ENCODE measurements around the gene FIGN. TPM values are rescaled to one million over a fixed set of nuclear protein-coding genes. Genes with fewer than 3 reads are reported as not detected.

The FIGN gene
- total and polyA plus RNA-seq, 2 donors (not counting 3 experiments of a cell fraction or from before 2014, with no cell fraction given): 1.8 to 8.1 TPM

GRCh38 chr2:163698857-163699256, 37.0 kb downstream of the FIGN start:
- dilution Hi-C loops (cut with MboI; ENCODE audit: extremely low pct_ligation_motif_present, low sequenced_read_pairs) (no loop called here), intact Hi-C loops (cut with micrococcal nuclease) (no loop called here)
- TF ChIP-seq MYC (IDR thresholded peaks at IDR 0.05; ENCODE audit: low read depth, low read length) (no peak), EZH2 (IDR thresholded peaks at IDR 0.05; ENCODE audit: borderline replicate concordance, low read depth, low read length, severe bottlenecking) (no peak), JUN (IDR thresholded peaks at IDR 0.05; ENCODE audit: borderline replicate concordance, insufficient read depth, insufficient read length, low read depth) (no peak)
- no peak overlapping the region for H3K4me2 ChIP-seq (ENCODE audit: insufficient read depth, low read length)
- no peak overlapping the region for H3K27ac ChIP-seq (ENCODE audit: insufficient read depth, low read depth, low read length)
- H3K9ac ChIP-seq (replicated peaks; ENCODE audit: extremely low read depth, insufficient read depth, low read length): no peak overlapping the region
- POLR2A ChIA-PET: no interaction called here
- no peaks in the 10 kb centered on the region for H3K27me3 ChIP-seq (ENCODE audit: control insufficient read depth in 2 of 2, insufficient read depth in 2 of 2, low read length in 2 of 2)
- no peaks in the 10 kb centered on the region for H3K9me3 ChIP-seq (replicated peaks; ENCODE audit: control insufficient read depth, insufficient read depth, low read length)
- H4K20me1 ChIP-seq (replicated peaks; ENCODE audit: control insufficient read depth, extremely low read depth, insufficient read depth, low read length): no peaks in the 10 kb centered on the region
- BruUV-seq (replicated peaks): no TSS peak
- H3K4me3 ChIP-seq (replicated peaks in 1 of 3; ENCODE audit: insufficient read depth in 1 of 3, low read depth in 1 of 3, low read length in 3 of 3): no peak overlapping the region
- H3K9me1 ChIP-seq (replicated peaks; ENCODE audit: control insufficient read depth, extremely low read depth, insufficient read depth, low read length): no peaks in the 10 kb centered on the region
- no peak overlapping the region for H2AFZ ChIP-seq (ENCODE audit: low read depth, low read length)
- H3K79me2 ChIP-seq (ENCODE audit: control insufficient read depth, insufficient read depth, low read length): no peaks in the 10 kb centered on the region
- no peaks in the 10 kb centered on the region for H3K36me3 ChIP-seq (ENCODE audit: control insufficient read depth in 2 of 2, extremely low read depth in 1 of 2, insufficient read depth in 2 of 2, low read length in 2 of 2)
- FAIRE-seq: no peak
- no peaks in the 10 kb centered on the region for H3K4me1 ChIP-seq (ENCODE audit: control insufficient read depth, extremely low read depth, insufficient read depth, low read length)
- DNase-seq (ENCODE audit: low read depth, low spot score): no peak
- CTCF ChIA-PET: interaction anchor here (0.7 kb wide), 1 partner anchor 10 kb away, joined by 5 read pairs; no protein-coding TSS in a partner anchor

GRCh38 chr2:163697846-163698637, 37.8 kb downstream of the FIGN start:
- dilution Hi-C loops (cut with MboI; ENCODE audit: extremely low pct_ligation_motif_present, low sequenced_read_pairs) (no loop called here), intact Hi-C loops (cut with micrococcal nuclease) (no loop called here)
- no TSS peak for BruUV-seq (replicated peaks)
- Histone ChIP-seq H4K20me1 (replicated peaks; ENCODE audit: control insufficient read depth, extremely low read depth, insufficient read depth, low read length) (no peaks in the 10 kb centered on the region), H3K9me3 (replicated peaks; ENCODE audit: control insufficient read depth, insufficient read depth, low read length) (no peaks in the 10 kb centered on the region), H3K36me3 (ENCODE audit: control insufficient read depth in 2 of 2, extremely low read depth in 1 of 2, insufficient read depth in 2 of 2, low read length in 2 of 2) (no peaks in the 10 kb centered on the region), H3K4me2 (ENCODE audit: insufficient read depth, low read length) (no peak overlapping the region), H3K79me2 (ENCODE audit: control insufficient read depth, insufficient read depth, low read length) (no peaks in the 10 kb centered on the region), H3K4me3 (replicated peaks in 1 of 3; ENCODE audit: insufficient read depth in 1 of 3, low read depth in 1 of 3, low read length in 3 of 3) (no peak overlapping the region), H3K4me1 (ENCODE audit: control insufficient read depth, extremely low read depth, insufficient read depth, low read length) (no peaks in the 10 kb centered on the region), H3K9me1 (replicated peaks; ENCODE audit: control insufficient read depth, extremely low read depth, insufficient read depth, low read length) (no peaks in the 10 kb centered on the region), H2AFZ (ENCODE audit: low read depth, low read length) (no peak overlapping the region), H3K9ac (replicated peaks; ENCODE audit: extremely low read depth, insufficient read depth, low read length) (no peak overlapping the region), H3K27ac (ENCODE audit: insufficient read depth, low read depth, low read length) (no peak overlapping the region), H3K27me3 (ENCODE audit: control insufficient read depth in 2 of 2, insufficient read depth in 2 of 2, low read length in 2 of 2) (no peaks in the 10 kb centered on the region)
- no peak for FAIRE-seq
- CTCF ChIA-PET: no interaction called here
- POLR2A ChIA-PET: no interaction called here
- no peak for DNase-seq (ENCODE audit: low read depth, low spot score)
- TF ChIP-seq MAX (IDR thresholded peaks at IDR 0.05; ENCODE audit: insufficient read depth, insufficient read length) (no peak), JUN (IDR thresholded peaks at IDR 0.05; ENCODE audit: borderline replicate concordance, insufficient read depth, insufficient read length, low read depth) (no peak), POLR2AphosphoS5 (IDR thresholded peaks at IDR 0.05; ENCODE audit: insufficient read depth, low read depth, low read length) (no peak), POLR2A (IDR thresholded peaks at IDR 0.05; ENCODE audit: low read depth, low read length) (no peak), MYC (IDR thresholded peaks at IDR 0.05; ENCODE audit: low read depth, low read length) (no peak), CTCF (IDR thresholded peaks at IDR 0.05; ENCODE audit: extremely low read depth in 1 of 2, insufficient read depth in 1 of 2, low read depth in 1 of 2, low read length in 2 of 2) (no peak), EZH2 (IDR thresholded peaks at IDR 0.05; ENCODE audit: borderline replicate concordance, low read depth, low read length, severe bottlenecking) (no peak), GATA2 (IDR thresholded peaks at IDR 0.05; ENCODE audit: insufficient read depth, insufficient read length, low read depth, low read length) (no peak), FOS (IDR thresholded peaks at IDR 0.05; ENCODE audit: borderline replicate concordance, insufficient read depth, low read length) (no peak)
